H1 (cell line): Measurements from ENCODE around the gene SHISA6.

Experiments used
- CREB1 ChIP-seq: IDR thresholded peaks from 2 replicates; pipeline ENCODE4 v1.6.1; 2012; ENCODE audit warnings: inconsistent platforms
- CTCF ChIP-seq, 3 experiments: IDR thresholded peaks; 1 replicate in 2 of 3; 2 replicates in 1 of 3; pipeline versions ENCODE4 v1.5.1 to v1.6.1; 2011; ENCODE audit warnings: low read length in 3 of 3, mild to moderate bottlenecking in 3 of 3, inconsistent platforms in 2 of 3, low read depth in 1 of 3, moderate library complexity in 1 of 3; ENCODE audit not compliant: insufficient read depth in 1 of 3; ENCODE audit errors: control extremely low read depth in 1 of 3
- EZH2 ChIP-seq: fragments of 200-600 bp; sonication (generic); IDR thresholded peaks from 2 replicates; pipeline ENCODE4 v1.7.1; 2012; ENCODE audit warnings: low read depth, mild to moderate bottlenecking, moderate library complexity, low read length, inconsistent platforms; ENCODE audit not compliant: severe bottlenecking
- POLR2A ChIP-seq, 2 experiments: IDR thresholded peaks; 1 replicate in 1 of 2; 2 replicates in 1 of 2; pipeline ENCODE4 v1.6.1; 2011; ENCODE audit warnings: low read depth in 2 of 2, low read length in 2 of 2, mild to moderate bottlenecking in 2 of 2; ENCODE audit errors: control extremely low read depth in 1 of 2
- RAD21 ChIP-seq, 2 experiments: IDR thresholded peaks in 1 of 2; conservative IDR thresholded peaks in 1 of 2; 2 replicates each; pipeline ENCODE4 v1.6.1; 2011; ENCODE audit warnings: low read depth in 2 of 2, low read length in 2 of 2, improper control_type of control experiment in 1 of 2, inconsistent platforms in 1 of 2, mild to moderate bottlenecking in 1 of 2, moderate library complexity in 1 of 2
- RXRA ChIP-seq: IDR thresholded peaks from 2 replicates; pipeline ENCODE4 v1.6.1; 2011; ENCODE audit warnings: low read depth, mild to moderate bottlenecking, low read length, moderate library complexity; ENCODE audit not compliant: insufficient read depth
- TEAD4 ChIP-seq: IDR thresholded peaks from 2 replicates; pipeline ENCODE4 v1.6.1; 2012; ENCODE audit warnings: low read depth, low read length, inconsistent platforms, mixed read lengths
- ZNF274 ChIP-seq: IDR thresholded peaks from 2 replicates; pipeline ENCODE4 v1.7.0; 2012; ENCODE audit warnings: low read length, borderline replicate concordance; ENCODE audit errors: extremely low read depth
- TF ChIP-seq, protein P1 (sequence below): IDR thresholded peaks from 2 replicates; pipeline ENCODE4 v1.6.1; 2012; ENCODE audit warnings: low read length, inconsistent platforms

GRCh38 chr17:11309850-11310249 lies 68.8 kb downstream of the SHISA6 start:
- no peak for TF ChIP-seq CTCF (IDR thresholded peaks at IDR 0.05; ENCODE audit: control extremely low read depth in 1 of 3, insufficient read depth in 1 of 3, low read depth in 1 of 3, low read length in 3 of 3)
- no peak for TF ChIP-seq EZH2
- no peak for TF ChIP-seq RAD21 (IDR thresholded peaks at IDR 0.05 in 1 of 2, conservative IDR thresholded peaks at IDR 0.05 in 1 of 2; ENCODE audit: low read depth in 2 of 2, low read length in 2 of 2)
- no peak for TF ChIP-seq CREB1
- TF ChIP-seq, protein P1, sequence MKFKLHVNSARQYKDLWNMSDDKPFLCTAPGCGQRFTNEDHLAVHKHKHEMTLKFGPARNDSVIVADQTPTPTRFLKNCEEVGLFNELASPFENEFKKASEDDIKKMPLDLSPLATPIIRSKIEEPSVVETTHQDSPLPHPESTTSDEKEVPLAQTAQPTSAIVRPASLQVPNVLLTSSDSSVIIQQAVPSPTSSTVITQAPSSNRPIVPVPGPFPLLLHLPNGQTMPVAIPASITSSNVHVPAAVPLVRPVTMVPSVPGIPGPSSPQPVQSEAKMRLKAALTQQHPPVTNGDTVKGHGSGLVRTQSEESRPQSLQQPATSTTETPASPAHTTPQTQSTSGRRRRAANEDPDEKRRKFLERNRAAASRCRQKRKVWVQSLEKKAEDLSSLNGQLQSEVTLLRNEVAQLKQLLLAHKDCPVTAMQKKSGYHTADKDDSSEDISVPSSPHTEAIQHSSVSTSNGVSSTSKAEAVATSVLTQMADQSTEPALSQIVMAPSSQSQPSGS = no peak
- no peak for TF ChIP-seq ZNF274
- TF ChIP-seq POLR2A (IDR thresholded peaks at IDR 0.05; ENCODE audit: control extremely low read depth in 1 of 2, low read depth in 2 of 2, low read length in 2 of 2) = no peak
- no peak for TF ChIP-seq TEAD4
- TF ChIP-seq RXRA = no peak
